T-cell (primary cell): ENCODE data around the gene RSU1. TPM values are rescaled to one million over a fixed set of nuclear protein-coding genes. Genes with fewer than 3 reads are reported as not detected.

Source experiments
- ATAC-seq, 4 experiments: fragments of 200-7000 bp in 3 of 4; fragments of 150-1000 bp in 1 of 4; cut with Tn5 transposase; replicated peaks in 1 of 4; 1 replicate in 3 of 4; 2 replicates in 1 of 4; pipeline ENCODE4 v1.10.0; 2021; ENCODE audit warnings: moderate library complexity in 3 of 4, mild to moderate bottlenecking in 2 of 4, moderate number of reproducible peaks in 1 of 4
- CTCF ChIA-PET, 2 donors: fragments of 300-600 bp; sonication (Branson Sonifier 250); formaldehyde crosslinking; loops; one replicate each; lab custom pipeline; 2022; ENCODE audit warnings: antibody characterized with exemption in 2 of 2; lab: Charles Lee
- POLR2A ChIA-PET, 2 donors: fragments of 300-600 bp; sonication (Branson Sonifier 250); formaldehyde crosslinking; loops; one replicate each; lab custom pipeline; 2022; ENCODE audit warnings: antibody characterized with exemption in 2 of 2; lab: Charles Lee
- DNase-seq, 35 experiments: peaks; one replicate each; pipeline versions ENCODE4 v3.0.0 to v3.0.0-alpha.2; 2013 to 2023
- H3K27ac ChIP-seq: one replicate; pipeline ENCODE4 v1.5.1; 2013; ENCODE audit warnings: low read length
- H3K27me3 ChIP-seq, 2 experiments: replicated peaks in 1 of 2; 1 replicate in 1 of 2; 2 replicates in 1 of 2; pipeline versions ENCODE4 v1.6.1 to v1.7.0; 2013; ENCODE audit warnings: low read length in 1 of 2, mixed read lengths in 1 of 2; ENCODE audit not compliant: control insufficient read depth in 2 of 2, insufficient read depth in 2 of 2; ENCODE audit errors: extremely low read depth in 1 of 2
- H3K36me3 ChIP-seq, 2 donors: 1 replicate in 1 of 2; 2 replicates in 1 of 2; pipeline versions ENCODE4 v1.6.1 to v1.7.0; 2013; ENCODE audit warnings: low read length in 1 of 2; ENCODE audit not compliant: control insufficient read depth in 2 of 2, insufficient read depth in 1 of 2; ENCODE audit errors: extremely low read depth in 1 of 2
- H3K4me1 ChIP-seq, 2 experiments: 1 replicate in 1 of 2; 2 replicates in 1 of 2; pipeline versions ENCODE4 v1.6.1 to v1.7.0; 2013; ENCODE audit warnings: low read length in 2 of 2, mixed read lengths in 1 of 2; ENCODE audit not compliant: insufficient read depth in 2 of 2, control insufficient read depth in 1 of 2; ENCODE audit errors: extremely low read depth in 1 of 2
- H3K4me3 ChIP-seq, 2 donors: 1 replicate in 1 of 2; 2 replicates in 1 of 2; pipeline versions ENCODE4 v1.5.1 to v1.7.0; 2013; ENCODE audit warnings: mild to moderate bottlenecking in 2 of 2, low read length in 1 of 2, moderate library complexity in 1 of 2; ENCODE audit not compliant: control insufficient read depth in 1 of 2; ENCODE audit errors: extremely low read depth in 1 of 2
- H3K9me3 ChIP-seq: 2 replicates; pipeline ENCODE4 v1.7.0; 2013
- H3K27ac Mint-ChIP-seq, 2 donors: one replicate each; pipeline ENCODE4 v1.8.0; 2020 to 2021; ENCODE audit warnings: mild to moderate bottlenecking in 2 of 2, mixed read lengths in 2 of 2
- H3K27me3 Mint-ChIP-seq, 2 donors: one replicate each; pipeline ENCODE4 v1.8.0; 2021 to 2022; ENCODE audit warnings: mixed read lengths in 2 of 2
- H3K36me3 Mint-ChIP-seq: one replicate; pipeline ENCODE4 v1.8.0; 2021; ENCODE audit warnings: mixed read lengths
- H3K4me1 Mint-ChIP-seq, 3 donors: one replicate each; pipeline ENCODE4 v1.8.0; 2020 to 2022; ENCODE audit warnings: mixed read lengths in 3 of 3, mild to moderate bottlenecking in 1 of 3
- H3K4me3 Mint-ChIP-seq, 3 donors: one replicate each; pipeline ENCODE4 v1.8.0; 2020 to 2022; ENCODE audit warnings: mild to moderate bottlenecking in 3 of 3, mixed read lengths in 3 of 3, moderate library complexity in 3 of 3
- H3K9me3 Mint-ChIP-seq, 3 donors: one replicate each; pipeline ENCODE4 v1.8.0; 2020 to 2022; ENCODE audit warnings: mixed read lengths in 3 of 3
- WGBS: methylation state at CpG from one replicate; pipeline ENCODE4 v1.1.5; 2013; ENCODE audit warnings: missing lambda C conversion rate; ENCODE audit not compliant: insufficient coverage; 5-methylcytosine and 5-hydroxymethylcytosine counted together
- total RNA-seq, 35 experiments: library from RNA in 6 of 35; stranded (reverse) in 6 of 35; fragments of 120-200 nt in 1 of 35; gene quantifications; one replicate each; pipeline versions ENCODE4 v1.2.1 to v1.2.4 and lab custom pipeline; 2013 to 2026

The RSU1 gene
- total RNA-seq, 5 donors from 2014 or later (not counting 1 experiment from before 2014, with no cell fraction given): 49.5 to 60.4 (median 58.1) TPM

GRCh38 chr10:16643502-16643901, 173.7 kb downstream of the RSU1 start:
- no peaks in the 10 kb centered on the region for H3K9me3 ChIP-seq
- no peaks in the 10 kb centered on the region for H3K9me3 Mint-ChIP-seq
- CTCF ChIA-PET: interaction anchor here in 1 of 2 donors (0.6 kb wide), 1 partner anchor 970 kb away, joined by 3 read pairs; no protein-coding TSS in a partner anchor
- no CpG with 5 or more reads among the region's 3 CpGs for WGBS
- no peak overlapping the region for H3K27ac ChIP-seq
- peaks cover 6 to 19% (median 10%) of the 10 kb centered on the region in 3 donors for H3K4me1 Mint-ChIP-seq
- H3K4me3 ChIP-seq: no peak overlapping the region
- no peak for ATAC-seq
- H3K27me3 ChIP-seq: no peaks in the 10 kb centered on the region
- no peaks in the 10 kb centered on the region for H3K27me3 Mint-ChIP-seq
- peaks cover 4 to 7% of the 10 kb centered on the region in 2 donors for H3K36me3 ChIP-seq
- POLR2A ChIA-PET: interaction anchor here in 1 of 2 donors (0.6 kb wide), 1 partner anchor 848 kb away, joined by 4 read pairs; no protein-coding TSS in a partner anchor
- H3K4me1 ChIP-seq: peaks cover 0 to 7% of the 10 kb centered on the region in 2 experiments
- no peak overlapping the region for H3K4me3 Mint-ChIP-seq
- peaks cover 22% of the 10 kb centered on the region for H3K36me3 Mint-ChIP-seq
- H3K27ac Mint-ChIP-seq: no peak overlapping the region
- DNase-seq: no peak

- peaks cover 23% of the 10 kb centered on the region for H3K36me3 Mint-ChIP-seq
- H3K27me3 Mint-ChIP-seq: no peaks in the 10 kb centered on the region
- no peaks in the 10 kb centered on the region for H3K9me3 Mint-ChIP-seq
- ChIA-PET CTCF (interaction anchor here in 1 of 2 donors (0.6 kb wide), 1 partner anchor 203 kb away, joined by 3 read pairs; no protein-coding TSS in a partner anchor), POLR2A (no interaction called here)
- ATAC-seq (no peak), DNase-seq (no peak)
- no peak overlapping the region for H3K4me3 Mint-ChIP-seq
- Histone ChIP-seq H3K36me3 (peaks cover 4 to 7% of the 10 kb centered on the region in 2 donors), H3K4me3 (no peak overlapping the region), H3K9me3 (no peaks in the 10 kb centered on the region), H3K27me3 (no peaks in the 10 kb centered on the region), H3K4me1 (peaks cover 0 to 5% of the 10 kb centered on the region in 2 experiments), H3K27ac (no peak overlapping the region)
- H3K4me1 Mint-ChIP-seq: peaks cover 4 to 9% (median 6%) of the 10 kb centered on the region in 3 donors
- H3K27ac Mint-ChIP-seq: no peak overlapping the region
- 100% methylated on average over 1 of the region's 2 CpGs for whole genome bisulfite sequencing
These were observed 177.1 kb downstream of the RSU1 start for GRCh38 chr10:16640153-16640552.

- H3K36me3 Mint-ChIP-seq: peaks cover 24% of the 10 kb centered on the region
- ChIA-PET CTCF (no interaction called here), POLR2A (interaction anchor here in 1 of 2 donors (0.6 kb wide), 1 partner anchor 655 kb away, joined by 3 read pairs; no protein-coding TSS in a partner anchor)
- peaks cover 0 to 5% of the 10 kb centered on the region in 2 experiments for H3K4me1 ChIP-seq
- no peaks in the 10 kb centered on the region for H3K9me3 ChIP-seq
- H3K27me3 Mint-ChIP-seq: no peaks in the 10 kb centered on the region
- peaks cover 3 to 8% (median 6%) of the 10 kb centered on the region in 3 donors for H3K4me1 Mint-ChIP-seq
- H3K4me3 Mint-ChIP-seq: no peak overlapping the region
- H3K4me3 ChIP-seq: no peak overlapping the region
- H3K36me3 ChIP-seq: peaks cover 4 to 7% of the 10 kb centered on the region in 2 donors
- H3K27ac ChIP-seq: no peak overlapping the region
- no peak overlapping the region for H3K27ac Mint-ChIP-seq
- no peaks in the 10 kb centered on the region for H3K27me3 ChIP-seq
- 100% methylated on average over 1 of the region's 4 CpGs for WGBS
- no peak for DNase-seq
- H3K9me3 Mint-ChIP-seq: no peaks in the 10 kb centered on the region
- no peak for ATAC-seq
These were observed 177.8 kb downstream of the RSU1 start for GRCh38 chr10:16639471-16639870.

- DNase-seq (no peak), ATAC-seq (no peak)
- Mint-ChIP-seq H3K9me3 (no peaks in the 10 kb centered on the region), H3K4me1 (no peaks in the 10 kb centered on the region), H3K4me3 (no peak overlapping the region), H3K36me3 (peaks cover 38% of the 10 kb centered on the region), H3K27me3 (no peaks in the 10 kb centered on the region), H3K27ac (no peak overlapping the region)
- Histone ChIP-seq H3K27me3 (no peaks in the 10 kb centered on the region), H3K27ac (no peak overlapping the region), H3K4me1 (no peaks in the 10 kb centered on the region), H3K4me3 (no peak overlapping the region), H3K9me3 (no peaks in the 10 kb centered on the region), H3K36me3 (no peaks in the 10 kb centered on the region)
- whole genome bisulfite sequencing: no CpG with 5 or more reads among the region's 5 CpGs
- ChIA-PET POLR2A (no interaction called here), CTCF (no interaction called here)
These were observed 184.2 kb downstream of the RSU1 start for GRCh38 chr10:16632996-16633395.

- Mint-ChIP-seq H3K27ac (no peak overlapping the region), H3K27me3 (no peaks in the 10 kb centered on the region), H3K4me1 (no peaks in the 10 kb centered on the region), H3K4me3 (no peak overlapping the region), H3K36me3 (peaks cover 72% of the 10 kb centered on the region), H3K9me3 (peaks cover 17 to 24% (median 21%) of the 10 kb centered on the region in 3 donors)
- ATAC-seq (no peak), DNase-seq (no peak)
- H3K27ac ChIP-seq: no peak overlapping the region
- CTCF ChIA-PET: no interaction called here
- no peaks in the 10 kb centered on the region for H3K9me3 ChIP-seq
- H3K4me3 ChIP-seq: no peak overlapping the region
- no peaks in the 10 kb centered on the region for H3K4me1 ChIP-seq
- POLR2A ChIA-PET: no interaction called here
- WGBS: 97% methylated on average over 3 of the region's 5 CpGs
- no peaks in the 10 kb centered on the region for H3K27me3 ChIP-seq
- peaks cover 0 to 5% of the 10 kb centered on the region in 2 donors for H3K36me3 ChIP-seq
These were observed 190.5 kb downstream of the RSU1 start for GRCh38 chr10:16626697-16627096.

- ATAC-seq: no peak
- H3K9me3 Mint-ChIP-seq: peaks cover 8 to 25% (median 21%) of the 10 kb centered on the region in 3 donors
- H3K36me3 Mint-ChIP-seq: peaks cover 48% of the 10 kb centered on the region
- H3K4me1 Mint-ChIP-seq: no peaks in the 10 kb centered on the region
- POLR2A ChIA-PET: no interaction called here
- H3K27ac Mint-ChIP-seq: no peak overlapping the region
- H3K4me1 ChIP-seq: no peaks in the 10 kb centered on the region
- H3K36me3 ChIP-seq: no peaks in the 10 kb centered on the region
- DNase-seq: no peak
- CTCF ChIA-PET: interaction anchor here in 1 of 2 donors (0.6 kb wide), 1 partner anchor 322 kb away, joined by 3 read pairs; no protein-coding TSS in a partner anchor
- 78% methylated on average over 1 of the region's 2 CpGs for WGBS
- no peak overlapping the region for H3K4me3 ChIP-seq
- no peaks in the 10 kb centered on the region for H3K27me3 Mint-ChIP-seq
- H3K27ac ChIP-seq: no peak overlapping the region
- H3K27me3 ChIP-seq: no peaks in the 10 kb centered on the region
- no peaks in the 10 kb centered on the region for H3K9me3 ChIP-seq
- H3K4me3 Mint-ChIP-seq: no peak overlapping the region
These were observed 204.3 kb downstream of the RSU1 start for GRCh38 chr10:16612981-16613355.
